ENCODE results near the gene TARP.
"Not testable (repeated sequence)": the region's sequence is repeated elsewhere in the genome, so short reads cannot be mapped to it uniquely, and the experiment has no call there.

The TARP gene

GRCh38 chr7:38300175-38300574, 26.7 kb upstream of the TARP start:
- in situ Hi-C loops (cut with MboI; ENCODE audit: low sequenced_read_pairs), result no loop called here

GRCh38 chr7:38299275-38299931, 26.0 kb upstream of the TARP start:
- in situ Hi-C loops (cut with MboI; ENCODE audit: low sequenced_read_pairs), result no loop called here

- in situ Hi-C loops (cut with MboI; ENCODE audit: low sequenced_read_pairs), result no loop called here
Measured at GRCh38 chr7:38296059-38296857, 22.8 kb upstream of the TARP start.

GRCh38 chr7:38294926-38295325, 21.5 kb upstream of the TARP start:
- in situ Hi-C loops (cut with MboI; ENCODE audit: low sequenced_read_pairs), result no loop called here

GRCh38 chr7:38292442-38292841, 19.0 kb upstream of the TARP start:
- in situ Hi-C loops (cut with MboI; ENCODE audit: low sequenced_read_pairs), result no loop called here

- in situ Hi-C loops (cut with MboI; ENCODE audit: low sequenced_read_pairs), result no loop called here
Measured at GRCh38 chr7:38291650-38292049, 18.2 kb upstream of the TARP start.

- in situ Hi-C loops (cut with MboI; ENCODE audit: low sequenced_read_pairs), result no loop called here
Measured at GRCh38 chr7:38291117-38291647, 17.7 kb upstream of the TARP start.

- in situ Hi-C loops (cut with MboI; ENCODE audit: low sequenced_read_pairs), result no loop called here
Measured at GRCh38 chr7:38284553-38284952, 11.1 kb upstream of the TARP start.

- in situ Hi-C loops (cut with MboI; ENCODE audit: low sequenced_read_pairs), result no loop called here
Measured at GRCh38 chr7:38283809-38284208, 10.4 kb upstream of the TARP start.

- in situ Hi-C loops (cut with MboI; ENCODE audit: low sequenced_read_pairs), result no loop called here
Measured at GRCh38 chr7:38283107-38283506, 9.7 kb upstream of the TARP start.

- in situ Hi-C loops (cut with MboI; ENCODE audit: low sequenced_read_pairs), result no loop called here
Measured at GRCh38 chr7:38282081-38282480, 8.6 kb upstream of the TARP start.

GRCh38 chr7:38281266-38281665, 7.8 kb upstream of the TARP start:
- in situ Hi-C loops (cut with MboI; ENCODE audit: low sequenced_read_pairs), result no loop called here

GRCh38 chr7:38280707-38281106, 7.3 kb upstream of the TARP start:
- in situ Hi-C loops (cut with MboI; ENCODE audit: low sequenced_read_pairs), result no loop called here

- in situ Hi-C loops (cut with MboI; ENCODE audit: low sequenced_read_pairs), result no loop called here
Measured at GRCh38 chr7:38280000-38280399, 6.6 kb upstream of the TARP start.

- in situ Hi-C loops (cut with MboI; ENCODE audit: low sequenced_read_pairs), result no loop called here
Measured at GRCh38 chr7:38276096-38276877, 2.9 kb upstream of the TARP start.

GRCh38 chr7:38274927-38275620, 1.6 kb upstream of the TARP start:
- in situ Hi-C loops (cut with MboI; ENCODE audit: low sequenced_read_pairs), result no loop called here

GRCh38 chr7:38274486-38274885, 1.1 kb upstream of the TARP start:
- in situ Hi-C loops (cut with MboI; ENCODE audit: low sequenced_read_pairs), result no loop called here

GRCh38 chr7:38270405-38270804, 3.0 kb downstream of the TARP start:
- in situ Hi-C loops (cut with MboI; ENCODE audit: low sequenced_read_pairs), result not testable (repeated sequence)

- in situ Hi-C loops (cut with MboI; ENCODE audit: low sequenced_read_pairs), result not testable (repeated sequence)
Measured at GRCh38 chr7:38269704-38270346, 3.6 kb downstream of the TARP start.

- in situ Hi-C loops (cut with MboI; ENCODE audit: low sequenced_read_pairs), result not testable (repeated sequence)
Measured at GRCh38 chr7:38265958-38266357, 7.5 kb downstream of the TARP start.

All from HL-60/S4 (cell line).